IMR-90 (cell line): ENCODE measurements around the gene SPON1. TPM values are rescaled to one million over a fixed set of nuclear protein-coding genes. Genes with fewer than 3 reads are reported as not detected.

Experiments
- ATAC-seq: fragments of 200-7000 bp; cut with Tn5 transposase; 2 replicates; pipeline ENCODE4 v1.9.1; 2020; ENCODE audit warnings: low read depth, mild to moderate bottlenecking, moderate library complexity
- BruUV-seq: library from RNA; stranded (reverse); fragments of 400-500 nt; replicated peaks from 2 replicates; lab custom pipeline; 2021; lab: Mats Ljungman, UMichigan
- CTCF ChIA-PET: fragments of 300-600 bp; formaldehyde crosslinking; extraction: SDS; loops from one replicate; lab custom pipeline; 2021; ENCODE audit warnings: antibody characterized with exemption; lab: Yijun Ruan, JAX
- POLR2A ChIA-PET: fragments of 300-600 bp; sonication (Branson Sonifier 250); formaldehyde crosslinking; loops from one replicate; lab custom pipeline; 2022; ENCODE audit warnings: antibody characterized with exemption; ENCODE audit not compliant: unreplicated experiment; lab: Charles Lee
- DNase-seq: peaks from one replicate; pipeline ENCODE4 v3.0.0; 2013
- H2AFZ ChIP-seq: replicated peaks from 2 replicates; pipeline ENCODE3; 2013; ENCODE audit warnings: low read length, mild to moderate bottlenecking; ENCODE audit not compliant: poor library complexity
- H2AK5ac ChIP-seq: 2 replicates; pipeline ENCODE4 v1.6.1; 2013; ENCODE audit warnings: low read depth, low read length, inconsistent platforms
- H2AK9ac ChIP-seq: replicated peaks from 2 replicates; pipeline ENCODE3; 2013; ENCODE audit warnings: mild to moderate bottlenecking, low read depth, low read length, moderate library complexity; ENCODE audit not compliant: poor library complexity
- H2BK120ac ChIP-seq: 2 replicates; pipeline ENCODE4 v1.6.1; 2013; ENCODE audit warnings: low read depth, low read length, inconsistent platforms
- H2BK15ac ChIP-seq: 3 replicates; pipeline ENCODE4 v1.6.1; 2013; ENCODE audit warnings: low read depth, low read length, inconsistent platforms
- H2BK20ac ChIP-seq: 2 replicates; pipeline ENCODE4 v1.6.1; 2013; ENCODE audit warnings: low read depth, mild to moderate bottlenecking, inconsistent platforms, low read length, moderate library complexity
- H2BK5ac ChIP-seq: 2 replicates; pipeline ENCODE4 v1.6.1; 2013; ENCODE audit warnings: mild to moderate bottlenecking, low read depth, low read length, inconsistent platforms; ENCODE audit not compliant: poor library complexity, severe bottlenecking
- H3K14ac ChIP-seq: replicated peaks from 2 replicates; pipeline ENCODE4 v1.6.1; 2013; ENCODE audit warnings: low read depth, low read length, inconsistent platforms
- H3K18ac ChIP-seq: 2 replicates; pipeline ENCODE4 v1.6.1; 2013; ENCODE audit warnings: low read depth, low read length, control low read depth
- H3K23ac ChIP-seq: 2 replicates; pipeline ENCODE4 v1.6.1; 2013; ENCODE audit warnings: low read depth, low read length, inconsistent platforms
- H3K27ac ChIP-seq: 2 replicates; pipeline ENCODE4 v1.5.1; 2013; ENCODE audit warnings: mild to moderate bottlenecking, control low read depth, low read length; ENCODE audit not compliant: insufficient read depth
- H3K27me3 ChIP-seq: 2 replicates; pipeline ENCODE4 v1.6.1; 2013; ENCODE audit warnings: low read length; ENCODE audit not compliant: control insufficient read depth, insufficient read depth
- H3K36me3 ChIP-seq: 2 replicates; pipeline ENCODE4 v1.6.1; 2013; ENCODE audit warnings: low read length, mixed read lengths; ENCODE audit not compliant: control insufficient read depth, insufficient read depth
- H3K4ac ChIP-seq: 2 replicates; pipeline ENCODE4 v1.6.1; 2013; ENCODE audit warnings: low read depth, low read length, inconsistent platforms
- H3K4me1 ChIP-seq: 2 replicates; pipeline ENCODE4 v1.6.1; 2013; ENCODE audit warnings: low read length, mixed read lengths; ENCODE audit not compliant: control insufficient read depth, insufficient read depth
- H3K4me2 ChIP-seq: 2 replicates; pipeline ENCODE4 v1.6.1; 2013; ENCODE audit warnings: low read depth, mild to moderate bottlenecking, control low read depth, low read length, moderate library complexity
- H3K4me3 ChIP-seq: 2 replicates; pipeline ENCODE4 v1.5.1; 2013; ENCODE audit warnings: low read depth, mild to moderate bottlenecking, control low read depth, low read length, moderate library complexity; ENCODE audit not compliant: insufficient read depth
- H3K56ac ChIP-seq: 2 replicates; pipeline ENCODE4 v1.6.1; 2013; ENCODE audit warnings: low read length, inconsistent platforms; ENCODE audit not compliant: insufficient read depth; ENCODE audit errors: extremely low read depth
- H3K79me1 ChIP-seq, 2 experiments: 2 replicates each; pipeline ENCODE4 v1.6.1; 2013; ENCODE audit warnings: low read length in 2 of 2, inconsistent platforms in 1 of 2, low read depth in 1 of 2
- H3K9ac ChIP-seq: 2 replicates; pipeline ENCODE4 v1.6.1; 2013; ENCODE audit warnings: low read depth, low read length, control low read depth
- H3K9me1 ChIP-seq: 2 replicates; pipeline ENCODE4 v1.6.1; 2013; ENCODE audit warnings: low read length, inconsistent platforms; ENCODE audit not compliant: insufficient read depth
- H3K9me3 ChIP-seq: 2 replicates; pipeline ENCODE4 v1.6.1; 2013; ENCODE audit warnings: low read length; ENCODE audit not compliant: control insufficient read depth, insufficient read depth
- H4K20me1 ChIP-seq: 2 replicates; pipeline ENCODE4 v1.6.1; 2013; ENCODE audit warnings: low read length, inconsistent platforms; ENCODE audit not compliant: insufficient read depth
- H4K5ac ChIP-seq: 2 replicates; pipeline ENCODE4 v1.6.1; 2013; ENCODE audit warnings: mild to moderate bottlenecking, low read depth, low read length, control low read depth
- H4K8ac ChIP-seq, 2 experiments: 2 replicates each; pipeline ENCODE4 v1.6.1; 2013; ENCODE audit warnings: low read depth in 2 of 2, low read length in 2 of 2, control low read depth in 1 of 2, inconsistent platforms in 1 of 2
- H4K91ac ChIP-seq: 2 replicates; pipeline ENCODE4 v1.6.1; 2013; ENCODE audit warnings: low read depth, low read length, inconsistent platforms; ENCODE audit not compliant: insufficient read depth
- BHLHE40 ChIP-seq: fragments of 150-350 bp; IDR thresholded peaks from 2 replicates; pipeline ENCODE4 v1.6.1; 2016; ENCODE audit warnings: mild to moderate bottlenecking, low read depth, low read length
- CEBPB ChIP-seq: IDR thresholded peaks from 2 replicates; pipeline ENCODE4 v1.6.1; 2012; ENCODE audit warnings: low read depth, low read length, improper control_type of control experiment
- MAFK ChIP-seq: IDR thresholded peaks from 2 replicates; pipeline ENCODE4 v1.6.1; 2012; ENCODE audit warnings: low read depth, low read length, improper control_type of control experiment
- MAZ ChIP-seq: IDR thresholded peaks from 2 replicates; pipeline ENCODE4 v1.6.1; 2012; ENCODE audit warnings: low read depth, mild to moderate bottlenecking, low read length, improper control_type of control experiment, moderate library complexity, borderline replicate concordance
- RAD21 ChIP-seq: IDR thresholded peaks from 2 replicates; pipeline ENCODE4 v1.6.1; 2012; ENCODE audit warnings: low read length, improper control_type of control experiment
- RCOR1 ChIP-seq: IDR thresholded peaks from 2 replicates; pipeline ENCODE4 v1.6.1; 2012; ENCODE audit warnings: mild to moderate bottlenecking, low read length, improper control_type of control experiment; ENCODE audit not compliant: insufficient replicate concordance
- RFX5 ChIP-seq: IDR thresholded peaks from 2 replicates; pipeline ENCODE4 v1.8.0; 2012; ENCODE audit warnings: low read depth, mild to moderate bottlenecking, low read length, moderate library complexity
- SMC3 ChIP-seq: fragments of 150-350 bp; IDR thresholded peaks from 2 replicates; pipeline ENCODE4 v1.6.1; 2016; ENCODE audit warnings: low read depth, mild to moderate bottlenecking, antibody characterized with exemption, low read length, moderate library complexity
- WGBS, 2 experiments: methylation state at CpG; one replicate each; pipeline versions ENCODE4 v1.1.5 to v1.1.7; 2013; ENCODE audit warnings: missing lambda C conversion rate in 2 of 2; ENCODE audit not compliant: insufficient read length in 1 of 2; ENCODE audit errors: extremely low coverage in 2 of 2; 5-methylcytosine and 5-hydroxymethylcytosine counted together
- dilution Hi-C: fragments of 300-500 bp; cut with HindIII; formaldehyde crosslinking; loops from one replicate; pipeline ENCODE4 v1.14.3; 2018; ENCODE audit warnings: low sequenced_read_pairs; ENCODE audit not compliant: unreplicated experiment
- in situ Hi-C: fragments of 300-500 bp; cut with MboI; formaldehyde crosslinking; loops from 3 replicates; pipeline ENCODE4 v1.14.3; 2019; ENCODE audit warnings: low sequenced_read_pairs, inconsistent platforms, mixed read lengths
- intact Hi-C: fragments of 100-400 bp; cut with micrococcal nuclease; formaldehyde crosslinking; loops from 2 replicates; pipeline ENCODE4 v1.10.0; 2022
- polyA plus RNA-seq, 3 experiments: library from polyadenylated mRNA; depleted of rRNA; stranded (reverse); fragments of >200 nt; gene quantifications; 2 replicates each; pipeline ENCODE4 v1.2.3, GENCODE V29; 2012; ENCODE audit warnings: low replicate concordance in 1 of 3
- total RNA-seq: library from RNA; depleted of rRNA; stranded (reverse); fragments of >200 nt; gene quantifications from 2 replicates; pipeline ENCODE4 v1.2.3, GENCODE V29; 2012
- TF ChIP-seq, protein P1 (sequence below): fragments of 150-350 bp; IDR thresholded peaks from 2 replicates; pipeline ENCODE4 v1.6.1; 2017; ENCODE audit warnings: mild to moderate bottlenecking, antibody characterized with exemption, low read length, low read depth
- TF ChIP-seq, protein P2 (sequence below): fragments of 150-350 bp; IDR thresholded peaks from 2 replicates; pipeline ENCODE4 v1.6.1; 2016; ENCODE audit warnings: low read depth, mild to moderate bottlenecking, low read length, moderate library complexity, borderline replicate concordance
- TF ChIP-seq, protein P3 (sequence below): conservative IDR thresholded peaks from 2 replicates; pipeline ENCODE4 v1.5.1; 2012; ENCODE audit warnings: mild to moderate bottlenecking, low read depth, low read length, improper control_type of control experiment

Gene SPON1
- total and polyA plus RNA-seq, 2 of the 4 experiments (the other 2 are of a cell fraction) = 0.62 to 0.72 TPM

DNA sequence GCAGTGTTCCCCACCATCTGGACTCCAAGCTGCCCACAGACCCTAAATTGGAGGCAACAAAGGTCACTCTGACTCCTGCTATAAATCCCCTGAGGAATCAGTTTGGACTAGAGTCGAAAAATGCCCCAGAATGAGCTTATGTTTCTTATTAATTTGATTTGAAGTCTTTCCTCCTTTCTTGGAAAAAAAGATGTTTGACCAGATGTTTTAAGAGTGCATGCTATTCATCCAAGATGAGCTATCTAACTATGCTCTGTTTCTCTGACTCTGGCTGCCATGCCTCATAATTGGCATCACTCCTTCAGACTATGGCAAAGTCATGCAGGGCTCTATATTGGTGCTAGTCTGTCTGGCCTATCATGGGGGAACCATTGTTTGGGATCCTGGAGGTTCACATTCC, 174.0 kb downstream of the SPON1 start:
- Histone ChIP-seq H3K4ac (no peak overlapping the region), H3K27ac (no peak overlapping the region), H4K5ac (no peak overlapping the region), H2AK5ac (no peak overlapping the region), H3K18ac (no peak overlapping the region), H2BK20ac (no peak overlapping the region), H3K4me2 (no peak overlapping the region), H4K8ac (no peak overlapping the region), H3K9ac (no peak overlapping the region), H4K20me1 (no peaks in the 10 kb centered on the region), H2AFZ (no peak overlapping the region), H3K23ac (no peak overlapping the region), H3K36me3 (no peaks in the 10 kb centered on the region), H2BK120ac (no peak overlapping the region), H3K4me1 (no peaks in the 10 kb centered on the region), H2AK9ac (no peak overlapping the region), H4K91ac (no peak overlapping the region), H3K14ac (no peak overlapping the region), H3K4me3 (no peak overlapping the region), H3K9me1 (no peaks in the 10 kb centered on the region), H2BK5ac (no peak overlapping the region), H3K9me3 (no peaks in the 10 kb centered on the region), H2BK15ac (no peak overlapping the region), H3K79me1 (no peaks in the 10 kb centered on the region), H3K27me3 (peaks cover 4% of the 10 kb centered on the region), H3K56ac (no peak overlapping the region)
- dilution Hi-C loops (no loop called here), in situ Hi-C loops (no loop called here), intact Hi-C loops (no loop called here)
- ATAC-seq (no peak), DNase-seq (no peak)
- ChIA-PET POLR2A (no interaction called here), CTCF (no interaction called here)
- no CpG with 5 or more reads among the region's 1 CpG for WGBS, 2 experiments
- BruUV-seq = no TSS peak
- no peak for TF ChIP-seq BHLHE40
- TF ChIP-seq RCOR1 = no peak
- TF ChIP-seq, protein P1, sequence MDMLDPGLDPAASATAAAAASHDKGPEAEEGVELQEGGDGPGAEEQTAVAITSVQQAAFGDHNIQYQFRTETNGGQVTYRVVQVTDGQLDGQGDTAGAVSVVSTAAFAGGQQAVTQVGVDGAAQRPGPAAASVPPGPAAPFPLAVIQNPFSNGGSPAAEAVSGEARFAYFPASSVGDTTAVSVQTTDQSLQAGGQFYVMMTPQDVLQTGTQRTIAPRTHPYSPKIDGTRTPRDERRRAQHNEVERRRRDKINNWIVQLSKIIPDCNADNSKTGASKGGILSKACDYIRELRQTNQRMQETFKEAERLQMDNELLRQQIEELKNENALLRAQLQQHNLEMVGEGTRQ = no peak
- no peak for TF ChIP-seq RAD21
- TF ChIP-seq, protein P2, sequence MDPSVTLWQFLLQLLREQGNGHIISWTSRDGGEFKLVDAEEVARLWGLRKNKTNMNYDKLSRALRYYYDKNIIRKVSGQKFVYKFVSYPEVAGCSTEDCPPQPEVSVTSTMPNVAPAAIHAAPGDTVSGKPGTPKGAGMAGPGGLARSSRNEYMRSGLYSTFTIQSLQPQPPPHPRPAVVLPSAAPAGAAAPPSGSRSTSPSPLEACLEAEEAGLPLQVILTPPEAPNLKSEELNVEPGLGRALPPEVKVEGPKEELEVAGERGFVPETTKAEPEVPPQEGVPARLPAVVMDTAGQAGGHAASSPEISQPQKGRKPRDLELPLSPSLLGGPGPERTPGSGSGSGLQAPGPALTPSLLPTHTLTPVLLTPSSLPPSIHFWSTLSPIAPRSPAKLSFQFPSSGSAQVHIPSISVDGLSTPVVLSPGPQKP = no peak
- TF ChIP-seq CEBPB = no peak
- TF ChIP-seq RFX5 = no peak
- TF ChIP-seq SMC3 = no peak
- TF ChIP-seq, protein P3, sequence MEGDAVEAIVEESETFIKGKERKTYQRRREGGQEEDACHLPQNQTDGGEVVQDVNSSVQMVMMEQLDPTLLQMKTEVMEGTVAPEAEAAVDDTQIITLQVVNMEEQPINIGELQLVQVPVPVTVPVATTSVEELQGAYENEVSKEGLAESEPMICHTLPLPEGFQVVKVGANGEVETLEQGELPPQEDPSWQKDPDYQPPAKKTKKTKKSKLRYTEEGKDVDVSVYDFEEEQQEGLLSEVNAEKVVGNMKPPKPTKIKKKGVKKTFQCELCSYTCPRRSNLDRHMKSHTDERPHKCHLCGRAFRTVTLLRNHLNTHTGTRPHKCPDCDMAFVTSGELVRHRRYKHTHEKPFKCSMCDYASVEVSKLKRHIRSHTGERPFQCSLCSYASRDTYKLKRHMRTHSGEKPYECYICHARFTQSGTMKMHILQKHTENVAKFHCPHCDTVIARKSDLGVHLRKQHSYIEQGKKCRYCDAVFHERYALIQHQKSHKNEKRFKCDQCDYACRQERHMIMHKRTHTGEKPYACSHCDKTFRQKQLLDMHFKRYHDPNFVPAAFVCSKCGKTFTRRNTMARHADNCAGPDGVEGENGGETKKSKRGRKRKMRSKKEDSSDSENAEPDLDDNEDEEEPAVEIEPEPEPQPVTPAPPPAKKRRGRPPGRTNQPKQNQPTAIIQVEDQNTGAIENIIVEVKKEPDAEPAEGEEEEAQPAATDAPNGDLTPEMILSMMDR = no peak
- TF ChIP-seq MAZ = no peak
- TF ChIP-seq MAFK = no peak
